Testis (tissue), 2 donors: ENCODE measurements around the gene POMT2.

ENCODE experiments used
- POLR2A ChIP-seq: fragments of 450-650 bp; IDR thresholded peaks from one replicate; pipeline ENCODE4 v1.6.1; 2017; ENCODE audit warnings: antibody characterized with exemption, mild to moderate bottlenecking, moderate library complexity
- TF ChIP-seq, protein P1 (sequence below), 3 experiments: fragments of 450-650 bp in 2 of 3; fragments of 200-600 bp in 1 of 3; sonication (generic) in 1 of 3; IDR thresholded peaks; one replicate each; pipeline ENCODE4 v1.5.1; 2016 to 2019; ENCODE audit warnings: antibody characterized with exemption in 3 of 3, mild to moderate bottlenecking in 2 of 3, moderate library complexity in 1 of 3

DNA sequence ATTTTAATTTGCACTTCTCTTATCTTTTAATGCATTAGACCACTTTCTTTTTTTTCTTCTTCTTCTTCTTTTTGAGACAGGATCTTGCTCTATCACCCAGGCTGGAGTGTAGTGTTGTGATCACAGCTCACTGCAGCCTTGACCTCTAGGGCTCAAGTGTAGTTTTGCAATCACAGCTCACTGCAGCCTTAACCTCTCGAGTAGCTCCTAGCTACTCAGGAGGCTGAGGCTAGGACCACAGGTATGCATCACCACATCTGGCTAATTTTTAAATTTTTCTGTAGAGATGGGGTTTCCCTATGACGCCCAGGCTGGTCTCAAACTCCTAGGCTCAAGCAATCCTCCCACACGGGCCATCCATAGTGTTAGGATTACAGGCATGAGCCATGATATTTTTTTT, 43.5 kb upstream of the POMT2 start:
- TF ChIP-seq POLR2A: no peak
- TF ChIP-seq, protein P1, sequence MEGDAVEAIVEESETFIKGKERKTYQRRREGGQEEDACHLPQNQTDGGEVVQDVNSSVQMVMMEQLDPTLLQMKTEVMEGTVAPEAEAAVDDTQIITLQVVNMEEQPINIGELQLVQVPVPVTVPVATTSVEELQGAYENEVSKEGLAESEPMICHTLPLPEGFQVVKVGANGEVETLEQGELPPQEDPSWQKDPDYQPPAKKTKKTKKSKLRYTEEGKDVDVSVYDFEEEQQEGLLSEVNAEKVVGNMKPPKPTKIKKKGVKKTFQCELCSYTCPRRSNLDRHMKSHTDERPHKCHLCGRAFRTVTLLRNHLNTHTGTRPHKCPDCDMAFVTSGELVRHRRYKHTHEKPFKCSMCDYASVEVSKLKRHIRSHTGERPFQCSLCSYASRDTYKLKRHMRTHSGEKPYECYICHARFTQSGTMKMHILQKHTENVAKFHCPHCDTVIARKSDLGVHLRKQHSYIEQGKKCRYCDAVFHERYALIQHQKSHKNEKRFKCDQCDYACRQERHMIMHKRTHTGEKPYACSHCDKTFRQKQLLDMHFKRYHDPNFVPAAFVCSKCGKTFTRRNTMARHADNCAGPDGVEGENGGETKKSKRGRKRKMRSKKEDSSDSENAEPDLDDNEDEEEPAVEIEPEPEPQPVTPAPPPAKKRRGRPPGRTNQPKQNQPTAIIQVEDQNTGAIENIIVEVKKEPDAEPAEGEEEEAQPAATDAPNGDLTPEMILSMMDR (IDR thresholded peaks at IDR 0.05): no peak
